ENCODE data around the gene GRIN3A.

Gene GRIN3A

DNA sequence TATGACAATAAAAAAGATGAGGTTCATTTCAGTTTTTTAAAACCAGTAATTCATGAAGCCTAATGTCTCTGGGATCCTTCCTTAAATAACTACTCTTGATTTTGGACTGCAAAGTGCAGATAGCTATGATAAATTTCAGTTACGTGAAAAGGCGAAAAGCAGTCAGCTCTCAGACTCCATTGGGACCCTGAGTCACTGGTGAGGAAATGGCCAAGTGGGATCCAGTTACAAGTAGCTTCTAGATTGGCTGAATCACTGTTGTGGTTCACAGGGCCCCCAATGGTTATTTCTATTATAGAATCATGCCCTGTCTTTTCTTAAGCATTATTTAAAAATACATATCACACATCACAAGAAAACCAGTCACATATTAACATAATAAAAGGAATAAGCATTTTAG is 112.6 kb downstream of the GRIN3A start:
- Histone ChIP-seq H3K79me1 (ENCODE audit: low read depth, low read length) (no peaks in the 10 kb centered on the region), H3K9ac (ENCODE audit: low read depth, low read length, poor library complexity) (no peak overlapping the region), H2BK12ac (ENCODE audit: low read length) (no peak overlapping the region), H2BK120ac (ENCODE audit: low read depth, low read length) (no peak overlapping the region), H3K4me2 (ENCODE audit: insufficient read depth, low read length, poor library complexity, severe bottlenecking) (no peak overlapping the region), H3K36me3 (replicated peaks in 1 of 2; ENCODE audit: control insufficient read depth in 2 of 2, insufficient read depth in 2 of 2, low read length in 2 of 2) (no peaks in the 10 kb centered on the region), H3K27me3 (ENCODE audit: control insufficient read depth in 3 of 3, insufficient read depth in 3 of 3, low read depth in 1 of 3, low read length in 3 of 3) (no peaks in the 10 kb centered on the region), H3K4me3 (ENCODE audit: low read length in 2 of 2) (no peak overlapping the region), H4K91ac (ENCODE audit: low read depth, low read length, poor library complexity) (no peak overlapping the region), H2BK5ac (ENCODE audit: low read length) (no peak overlapping the region), H3K18ac (ENCODE audit: low read length) (no peak overlapping the region), H3K4ac (ENCODE audit: low read length) (no peak overlapping the region), H2AFZ (ENCODE audit: low read length) (no peak overlapping the region), H3K4me1 (ENCODE audit: control insufficient read depth in 2 of 2, insufficient read depth in 1 of 2, low read depth in 1 of 2, low read length in 2 of 2) (no peaks in the 10 kb centered on the region), H2AK5ac (ENCODE audit: low read depth, low read length) (no peak overlapping the region), H3K9me3 (replicated peaks in 1 of 2; ENCODE audit: control insufficient read depth in 2 of 2, insufficient read depth in 1 of 2, low read depth in 1 of 2, low read length in 2 of 2) (no peaks in the 10 kb centered on the region), H4K8ac (ENCODE audit: low read depth, low read length) (no peak overlapping the region), H3K14ac (ENCODE audit: low read length) (no peak overlapping the region), H2BK15ac (ENCODE audit: low read length) (no peak overlapping the region), H3K23ac (ENCODE audit: low read depth, low read length, poor library complexity) (no peak overlapping the region), H3K27ac (replicated peaks; ENCODE audit: low read length) (no peak overlapping the region)
- no peak for DNase-seq (ENCODE audit: low spot score)
- no CpG with 5 or more reads among the region's 2 CpGs for WGBS, 2 donors (ENCODE audit: extremely low coverage in 2 of 2, insufficient read length in 2 of 2, insufficient replicate concordance in 1 of 2)

GRCh38 chr9:101620452-101620851 is 118.0 kb downstream of the GRIN3A start:
- H3K4ac ChIP-seq (ENCODE audit: low read length) = no peak overlapping the region
- no peak overlapping the region for H2BK5ac ChIP-seq (ENCODE audit: low read length)
- no peak overlapping the region for H3K14ac ChIP-seq (ENCODE audit: low read length)
- no peaks in the 10 kb centered on the region for H3K36me3 ChIP-seq (replicated peaks in 1 of 2; ENCODE audit: control insufficient read depth in 2 of 2, insufficient read depth in 2 of 2, low read length in 2 of 2)
- no peak overlapping the region for H4K8ac ChIP-seq (ENCODE audit: low read depth, low read length)
- H3K4me2 ChIP-seq (ENCODE audit: insufficient read depth, low read length, poor library complexity, severe bottlenecking) = no peak overlapping the region
- H3K27me3 ChIP-seq (ENCODE audit: control insufficient read depth in 3 of 3, insufficient read depth in 3 of 3, low read depth in 1 of 3, low read length in 3 of 3) = no peaks in the 10 kb centered on the region
- H3K4me1 ChIP-seq (ENCODE audit: control insufficient read depth in 2 of 2, insufficient read depth in 1 of 2, low read depth in 1 of 2, low read length in 2 of 2) = no peaks in the 10 kb centered on the region
- H3K9ac ChIP-seq (ENCODE audit: low read depth, low read length, poor library complexity) = no peak overlapping the region
- H2BK120ac ChIP-seq (ENCODE audit: low read depth, low read length) = no peak overlapping the region
- no peak overlapping the region for H2BK15ac ChIP-seq (ENCODE audit: low read length)
- H3K4me3 ChIP-seq (ENCODE audit: low read length in 2 of 2) = no peak overlapping the region
- H3K9me3 ChIP-seq (replicated peaks in 1 of 2; ENCODE audit: control insufficient read depth in 2 of 2, insufficient read depth in 1 of 2, low read depth in 1 of 2, low read length in 2 of 2) = no peaks in the 10 kb centered on the region
- H3K79me1 ChIP-seq (ENCODE audit: low read depth, low read length) = no peaks in the 10 kb centered on the region
- H3K23ac ChIP-seq (ENCODE audit: low read depth, low read length, poor library complexity) = no peak overlapping the region
- DNase-seq (ENCODE audit: low spot score) = no peak
- H2BK12ac ChIP-seq (ENCODE audit: low read length) = no peak overlapping the region
- no peak overlapping the region for H2AFZ ChIP-seq (ENCODE audit: low read length)
- no peak overlapping the region for H4K91ac ChIP-seq (ENCODE audit: low read depth, low read length, poor library complexity)
- H3K18ac ChIP-seq (ENCODE audit: low read length) = no peak overlapping the region
- no peak overlapping the region for H2AK5ac ChIP-seq (ENCODE audit: low read depth, low read length)
- no CpG with 5 or more reads among the region's 1 CpG for WGBS, 2 donors (ENCODE audit: extremely low coverage in 2 of 2, insufficient read length in 2 of 2, insufficient replicate concordance in 1 of 2)
- no peak overlapping the region for H3K27ac ChIP-seq (replicated peaks; ENCODE audit: low read length)

DNA sequence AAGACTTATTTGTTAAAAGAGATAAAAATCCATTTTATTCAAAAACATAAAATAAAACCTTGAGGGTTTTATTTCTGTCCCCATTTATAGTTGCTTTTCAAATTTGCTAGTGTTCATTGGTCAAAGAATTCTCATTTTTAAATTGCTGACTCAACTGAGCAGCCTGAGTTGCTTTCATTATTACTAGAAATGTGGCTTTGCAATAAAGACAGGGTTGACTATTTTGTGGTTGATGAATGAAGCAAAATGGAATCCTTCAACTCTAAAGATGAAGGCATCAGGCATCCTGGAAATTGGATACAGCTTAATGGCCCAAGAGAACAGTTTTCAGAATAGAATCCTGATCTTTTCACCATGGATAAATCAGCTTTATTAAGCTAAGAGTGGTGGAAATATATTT is 119.7 kb downstream of the GRIN3A start:
- H3K14ac ChIP-seq (ENCODE audit: low read length) = no peak overlapping the region
- H3K9ac ChIP-seq (ENCODE audit: low read depth, low read length, poor library complexity) = no peak overlapping the region
- no peaks in the 10 kb centered on the region for H3K79me1 ChIP-seq (ENCODE audit: low read depth, low read length)
- no peak overlapping the region for H3K18ac ChIP-seq (ENCODE audit: low read length)
- DNase-seq (ENCODE audit: low spot score) = no peak
- H3K4ac ChIP-seq (ENCODE audit: low read length) = no peak overlapping the region
- H2AK5ac ChIP-seq (ENCODE audit: low read depth, low read length) = no peak overlapping the region
- no peak overlapping the region for H4K8ac ChIP-seq (ENCODE audit: low read depth, low read length)
- H2BK120ac ChIP-seq (ENCODE audit: low read depth, low read length) = no peak overlapping the region
- no peak overlapping the region for H2BK15ac ChIP-seq (ENCODE audit: low read length)
- H3K23ac ChIP-seq (ENCODE audit: low read depth, low read length, poor library complexity) = no peak overlapping the region
- no peak overlapping the region for H2AFZ ChIP-seq (ENCODE audit: low read length)
- no peaks in the 10 kb centered on the region for H3K36me3 ChIP-seq (replicated peaks in 1 of 2; ENCODE audit: control insufficient read depth in 2 of 2, insufficient read depth in 2 of 2, low read length in 2 of 2)
- no peaks in the 10 kb centered on the region for H3K4me1 ChIP-seq (ENCODE audit: control insufficient read depth in 2 of 2, insufficient read depth in 1 of 2, low read depth in 1 of 2, low read length in 2 of 2)
- H2BK12ac ChIP-seq (ENCODE audit: low read length) = no peak overlapping the region
- H3K4me2 ChIP-seq (ENCODE audit: insufficient read depth, low read length, poor library complexity, severe bottlenecking) = no peak overlapping the region
- H3K27me3 ChIP-seq (ENCODE audit: control insufficient read depth in 3 of 3, insufficient read depth in 3 of 3, low read depth in 1 of 3, low read length in 3 of 3) = no peaks in the 10 kb centered on the region
- no peak overlapping the region for H3K27ac ChIP-seq (replicated peaks; ENCODE audit: low read length)
- H3K9me3 ChIP-seq (replicated peaks in 1 of 2; ENCODE audit: control insufficient read depth in 2 of 2, insufficient read depth in 1 of 2, low read depth in 1 of 2, low read length in 2 of 2) = no peaks in the 10 kb centered on the region
- no peak overlapping the region for H2BK5ac ChIP-seq (ENCODE audit: low read length)
- H3K4me3 ChIP-seq (ENCODE audit: low read length in 2 of 2) = no peak overlapping the region
- H4K91ac ChIP-seq (ENCODE audit: low read depth, low read length, poor library complexity) = no peak overlapping the region

DNA sequence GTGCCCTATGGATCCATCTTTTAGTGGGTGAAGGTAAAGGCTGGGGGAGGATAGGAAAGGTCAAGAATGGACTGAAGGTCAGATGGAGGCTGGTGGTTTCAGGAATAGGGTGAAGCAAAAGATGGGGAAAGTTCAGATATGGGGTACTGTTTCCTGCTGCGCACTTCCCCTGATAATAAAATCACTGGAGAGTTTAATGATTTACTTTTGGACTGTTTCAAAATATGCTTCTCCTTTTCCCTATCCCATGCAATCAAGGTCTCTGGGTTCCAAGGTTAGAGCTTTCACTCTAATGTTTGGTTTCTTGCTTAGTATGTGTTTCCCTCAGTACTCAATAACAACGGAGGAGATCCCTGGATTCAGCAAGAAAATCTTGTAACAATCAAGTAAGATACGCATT is 132.9 kb downstream of the GRIN3A start:
- Histone ChIP-seq H3K27me3 (ENCODE audit: control insufficient read depth in 3 of 3, insufficient read depth in 3 of 3, low read depth in 1 of 3, low read length in 3 of 3) (peaks cover 0 to 16% (median 0%) of the 10 kb centered on the region in 3 experiments), H2AFZ (ENCODE audit: low read length) (no peak overlapping the region), H3K36me3 (replicated peaks in 1 of 2; ENCODE audit: control insufficient read depth in 2 of 2, insufficient read depth in 2 of 2, low read length in 2 of 2) (no peaks in the 10 kb centered on the region), H3K27ac (replicated peaks; ENCODE audit: low read length) (no peak overlapping the region), H3K9me3 (replicated peaks in 1 of 2; ENCODE audit: control insufficient read depth in 2 of 2, insufficient read depth in 1 of 2, low read depth in 1 of 2, low read length in 2 of 2) (no peaks in the 10 kb centered on the region), H2BK15ac (ENCODE audit: low read length) (no peak overlapping the region), H3K9ac (ENCODE audit: low read depth, low read length, poor library complexity) (no peak overlapping the region), H3K23ac (ENCODE audit: low read depth, low read length, poor library complexity) (no peak overlapping the region), H2BK12ac (ENCODE audit: low read length) (no peak overlapping the region), H3K4me1 (ENCODE audit: control insufficient read depth in 2 of 2, insufficient read depth in 1 of 2, low read depth in 1 of 2, low read length in 2 of 2) (peaks cover 0 to 1% of the 10 kb centered on the region in 2 donors), H4K91ac (ENCODE audit: low read depth, low read length, poor library complexity) (no peak overlapping the region), H2AK5ac (ENCODE audit: low read depth, low read length) (no peak overlapping the region), H3K4ac (ENCODE audit: low read length) (no peak overlapping the region), H2BK5ac (ENCODE audit: low read length) (no peak overlapping the region), H3K18ac (ENCODE audit: low read length) (no peak overlapping the region), H3K4me2 (ENCODE audit: insufficient read depth, low read length, poor library complexity, severe bottlenecking) (no peak overlapping the region), H4K8ac (ENCODE audit: low read depth, low read length) (no peak overlapping the region), H3K4me3 (ENCODE audit: low read length in 2 of 2) (no peak overlapping the region), H2BK120ac (ENCODE audit: low read depth, low read length) (no peak overlapping the region), H3K79me1 (ENCODE audit: low read depth, low read length) (no peaks in the 10 kb centered on the region), H3K14ac (ENCODE audit: low read length) (no peak overlapping the region)
- WGBS, 2 donors (ENCODE audit: extremely low coverage in 2 of 2, insufficient read length in 2 of 2, insufficient replicate concordance in 1 of 2) = no CpG with 5 or more reads among the region's 3 CpGs
- DNase-seq (ENCODE audit: low spot score) = no peak

All from neuronal stem cell (in vitro differentiated cells).